Activated T-cell treated with anti-CD3 and anti-CD28 coated beads, Interleukin-2, amount 50 U/mL, for 24 hours (primary cell): ENCODE measurements around the gene RICTOR.

Source experiments
- DNase-seq: peaks from one replicate; pipeline ENCODE4 v3.0.0-alpha.2; 2020
- H3K27ac Mint-ChIP-seq: 2 replicates; pipeline ENCODE4 v1.8.0; 2020; ENCODE audit warnings: mild to moderate bottlenecking, mixed read lengths
- H3K27me3 Mint-ChIP-seq: 2 replicates; pipeline ENCODE4 v1.8.0; 2020; ENCODE audit warnings: mixed read lengths
- H3K36me3 Mint-ChIP-seq: 2 replicates; pipeline ENCODE4 v1.8.0; 2020; ENCODE audit warnings: low read depth, mixed read lengths
- H3K4me1 Mint-ChIP-seq: 2 replicates; pipeline ENCODE4 v1.8.0; 2020; ENCODE audit warnings: low read depth, mixed read lengths
- H3K4me3 Mint-ChIP-seq: 2 replicates; pipeline ENCODE4 v1.8.0; 2020; ENCODE audit warnings: mild to moderate bottlenecking, moderate library complexity, mixed read lengths
- H3K9me3 Mint-ChIP-seq: 2 replicates; pipeline ENCODE4 v1.8.0; 2020; ENCODE audit warnings: mixed read lengths

Gene RICTOR

DNA sequence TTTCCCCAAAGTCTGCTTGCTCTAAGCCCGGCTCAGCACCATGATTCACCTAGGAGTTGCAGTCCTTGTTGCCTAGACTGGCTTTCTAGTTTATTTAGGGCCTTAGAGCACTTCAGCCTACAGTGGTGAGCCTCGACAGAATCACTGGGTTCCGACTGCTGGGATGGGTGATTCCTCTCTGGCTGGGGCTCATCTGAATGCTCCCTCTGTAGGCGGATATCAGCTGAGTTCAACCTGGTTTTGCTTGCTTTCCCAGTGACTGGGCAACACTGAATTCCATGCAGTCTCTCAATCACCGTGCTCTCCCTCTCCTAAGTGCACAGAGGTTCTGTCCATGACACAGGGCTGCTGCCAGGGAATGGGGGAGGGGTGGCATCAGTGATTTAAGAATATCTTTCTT lies 174.3 kb downstream of the RICTOR start:
- H3K9me3 Mint-ChIP-seq, result peaks cover 8% of the 10 kb centered on the region
- H3K27ac Mint-ChIP-seq, result no peak overlapping the region
- no peaks in the 10 kb centered on the region for H3K36me3 Mint-ChIP-seq
- no peaks in the 10 kb centered on the region for H3K4me1 Mint-ChIP-seq
- peaks cover 11% of the 10 kb centered on the region for H3K27me3 Mint-ChIP-seq
- DNase-seq, result no peak
- no peak overlapping the region for H3K4me3 Mint-ChIP-seq

DNA sequence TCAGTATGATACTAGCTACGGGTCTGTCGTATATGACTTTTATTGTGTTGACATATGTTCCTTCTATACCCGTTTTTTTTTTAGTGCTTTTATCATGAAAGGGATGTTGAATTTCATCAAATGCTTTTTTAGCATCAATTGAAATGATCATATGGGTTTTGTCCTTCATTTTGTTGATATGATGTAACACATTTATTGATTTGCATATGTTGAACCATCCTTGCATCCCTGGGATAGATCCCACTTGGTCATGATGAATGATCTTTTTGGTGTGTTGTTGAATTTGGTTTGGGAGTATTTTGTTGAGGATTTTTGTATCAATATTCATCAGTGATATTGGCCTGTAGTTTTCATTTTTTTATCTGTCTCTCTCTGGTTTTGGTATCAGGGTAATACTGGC lies 177.4 kb downstream of the RICTOR start:
- H3K9me3 Mint-ChIP-seq, result peaks cover 13% of the 10 kb centered on the region
- no peaks in the 10 kb centered on the region for H3K4me1 Mint-ChIP-seq
- DNase-seq, result no peak
- no peak overlapping the region for H3K27ac Mint-ChIP-seq
- H3K36me3 Mint-ChIP-seq, result no peaks in the 10 kb centered on the region
- H3K4me3 Mint-ChIP-seq, result no peak overlapping the region
- peaks cover 19% of the 10 kb centered on the region for H3K27me3 Mint-ChIP-seq

DNA sequence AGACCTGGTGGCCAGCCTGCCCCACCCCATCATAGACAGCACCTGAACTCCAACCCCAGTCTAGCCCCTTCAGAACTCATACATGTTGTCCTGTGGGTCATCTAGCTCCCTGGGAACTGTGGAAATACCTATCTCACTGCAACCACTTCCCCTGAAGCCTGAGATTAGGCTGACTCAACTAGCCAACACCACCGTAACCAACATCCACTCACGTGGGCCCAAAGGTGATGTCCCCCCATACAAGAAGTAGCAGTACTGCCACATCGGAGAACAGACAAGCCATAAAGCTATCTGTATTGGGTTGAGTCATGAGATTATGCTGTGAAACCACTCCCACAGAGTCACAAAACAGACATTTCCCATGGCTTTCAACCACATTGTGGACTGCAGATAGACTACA lies 181.8 kb downstream of the RICTOR start:
- no peaks in the 10 kb centered on the region for H3K4me1 Mint-ChIP-seq
- peaks cover 22% of the 10 kb centered on the region for H3K27me3 Mint-ChIP-seq
- H3K9me3 Mint-ChIP-seq, result peaks cover 13% of the 10 kb centered on the region
- no peak for DNase-seq
- H3K27ac Mint-ChIP-seq, result no peak overlapping the region
- no peaks in the 10 kb centered on the region for H3K36me3 Mint-ChIP-seq
- no peak overlapping the region for H3K4me3 Mint-ChIP-seq

DNA sequence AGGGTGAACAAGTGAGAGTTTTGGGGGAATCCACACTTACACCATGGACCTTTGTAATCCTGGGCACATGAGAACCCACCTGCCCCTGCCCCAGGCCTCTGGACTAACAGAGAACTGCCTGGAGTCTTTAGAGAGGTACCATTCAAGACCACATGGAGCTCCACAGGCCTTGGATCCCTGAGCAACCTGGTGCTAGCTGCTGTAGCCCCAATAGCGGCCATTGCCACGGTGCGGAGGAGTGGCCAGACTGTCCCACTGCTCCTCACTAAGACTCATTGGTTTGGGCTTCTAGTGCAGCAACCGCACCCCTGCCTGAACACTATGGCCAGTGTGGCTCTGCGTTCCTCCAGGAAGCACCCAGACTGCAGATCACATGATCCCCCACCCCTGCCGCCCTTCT lies 182.6 kb downstream of the RICTOR start:
- peaks cover 8% of the 10 kb centered on the region for H3K9me3 Mint-ChIP-seq
- peaks cover 22% of the 10 kb centered on the region for H3K27me3 Mint-ChIP-seq
- H3K4me3 Mint-ChIP-seq, result no peak overlapping the region
- no peak overlapping the region for H3K27ac Mint-ChIP-seq
- DNase-seq, result no peak
- no peaks in the 10 kb centered on the region for H3K36me3 Mint-ChIP-seq
- no peaks in the 10 kb centered on the region for H3K4me1 Mint-ChIP-seq

DNA sequence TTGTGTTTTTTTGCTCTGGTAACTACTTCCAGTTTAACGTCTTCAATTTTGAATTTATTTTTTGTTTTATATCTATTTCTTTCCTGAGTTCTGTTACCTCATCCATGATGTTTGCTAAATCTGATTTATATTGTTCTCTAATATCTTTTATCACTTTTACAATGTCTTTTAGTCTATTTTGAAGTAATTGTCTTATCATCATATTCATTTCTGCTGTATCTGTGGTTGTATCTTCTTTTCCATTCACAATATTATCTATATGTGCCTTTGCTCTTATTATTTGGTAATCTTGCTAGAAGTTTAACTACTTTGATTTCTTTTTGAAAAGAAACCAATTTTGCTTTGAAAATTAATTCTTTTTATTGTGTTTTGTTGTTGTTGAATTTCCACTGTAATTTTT lies 184.8 kb downstream of the RICTOR start:
- Mint-ChIP-seq H3K36me3 (no peaks in the 10 kb centered on the region), H3K27me3 (peaks cover 26% of the 10 kb centered on the region), H3K9me3 (peaks cover 7% of the 10 kb centered on the region), H3K4me1 (no peaks in the 10 kb centered on the region), H3K27ac (no peak overlapping the region), H3K4me3 (no peak overlapping the region)
- no peak for DNase-seq

DNA sequence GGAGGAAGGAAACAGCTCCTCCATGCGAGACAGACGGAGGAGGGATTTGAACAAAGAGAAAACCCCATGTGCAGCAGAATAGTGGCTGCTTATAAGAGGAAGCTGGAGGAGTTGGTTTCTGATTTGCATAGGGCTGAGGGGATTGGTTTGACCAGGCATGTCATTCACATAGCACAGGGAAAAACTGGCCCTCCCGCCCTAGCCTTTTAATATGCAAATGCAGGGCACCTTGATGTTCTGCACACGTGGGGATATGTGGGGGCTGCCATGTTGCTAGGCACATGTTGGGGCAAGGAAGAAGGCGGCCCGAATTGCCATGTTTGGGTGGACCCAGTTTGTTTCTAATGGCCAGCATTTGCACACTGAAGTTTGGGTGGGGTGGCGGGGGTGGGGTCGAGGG lies 186.2 kb downstream of the RICTOR start:
- Mint-ChIP-seq H3K27ac (no peak overlapping the region), H3K36me3 (no peaks in the 10 kb centered on the region), H3K27me3 (peaks cover 30% of the 10 kb centered on the region), H3K4me1 (no peaks in the 10 kb centered on the region), H3K9me3 (no peaks in the 10 kb centered on the region), H3K4me3 (no peak overlapping the region)
- no peak for DNase-seq
